GM18907 (cell line): ENCODE measurements around the gene TRIM8.

Experiments
- ATAC-seq: cut with Tn5 transposase; IDR thresholded peaks from one replicate; pipeline ENCODE4 v1.9.1; 2021; ENCODE audit warnings: mild to moderate bottlenecking, moderate library complexity; ENCODE audit not compliant: unreplicated experiment

The TRIM8 gene

GRCh38 chr10:102631525-102632393, 12.5 kb upstream of the TRIM8 start:
- no peak for ATAC-seq

- no peak for ATAC-seq
These were observed 11.7 kb upstream of the TRIM8 start for GRCh38 chr10:102632394-102633111.

DNA sequence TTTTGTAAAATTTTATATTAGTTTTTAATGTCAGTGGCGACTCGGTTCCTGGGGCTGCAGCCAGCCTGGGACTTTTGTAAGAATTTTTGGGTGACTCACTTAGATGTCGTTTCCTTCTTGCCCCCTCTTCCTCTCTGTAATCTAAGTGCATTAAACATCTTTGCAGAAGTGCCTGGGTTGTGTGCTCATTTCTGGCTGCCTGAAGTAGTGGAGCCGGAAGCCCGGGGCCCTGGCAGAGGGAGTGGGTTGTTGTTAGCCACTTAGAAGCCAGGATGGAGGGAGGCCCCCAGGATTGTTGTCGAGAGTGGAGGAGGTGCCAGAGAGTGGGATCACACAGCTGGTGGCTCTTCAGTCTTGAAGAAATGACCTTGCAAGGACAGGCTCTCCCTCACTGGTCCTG, 11.0 kb upstream of the TRIM8 start:
- no peak for ATAC-seq

DNA sequence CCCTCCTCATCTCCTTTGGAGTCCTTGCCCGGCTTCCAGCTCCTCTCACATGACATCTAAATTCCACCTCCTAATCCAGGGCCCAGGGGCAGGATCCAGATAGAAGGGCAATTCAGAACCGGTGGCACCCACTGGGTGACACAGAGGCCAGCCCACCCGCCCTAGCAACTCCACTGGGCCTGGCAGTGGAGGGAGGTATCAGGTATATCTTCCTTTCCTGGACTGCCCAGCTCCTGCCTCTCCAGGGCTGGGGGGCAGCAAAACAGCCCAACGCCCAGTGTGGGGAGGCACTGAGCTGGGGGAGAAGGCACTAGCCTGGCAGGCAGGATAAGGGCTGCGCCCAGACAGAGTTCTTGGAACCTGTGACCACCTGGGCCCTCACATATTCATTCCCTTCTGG, 10.4 kb upstream of the TRIM8 start:
- ATAC-seq, result no peak

DNA sequence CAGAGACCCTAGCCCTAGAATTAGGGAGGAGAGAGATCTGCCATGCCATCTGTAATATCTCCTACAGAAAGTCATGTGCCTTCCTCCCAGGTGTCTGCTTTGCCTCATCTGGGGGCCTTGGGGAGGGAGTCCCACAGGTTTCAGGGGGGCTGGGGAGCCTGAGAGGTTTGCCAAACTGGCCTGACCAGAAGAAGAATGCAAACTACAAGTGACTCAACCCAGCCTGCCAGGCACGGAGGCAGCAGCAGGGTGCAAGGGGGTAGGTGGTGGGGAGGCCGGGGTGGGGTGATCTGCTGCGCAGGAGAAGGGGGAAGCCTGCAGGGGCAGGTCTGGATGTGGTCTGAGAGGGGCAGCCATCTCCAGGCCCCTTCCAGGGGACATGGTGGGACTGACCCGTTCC, 9.6 kb upstream of the TRIM8 start:
- ATAC-seq, result no peak

DNA sequence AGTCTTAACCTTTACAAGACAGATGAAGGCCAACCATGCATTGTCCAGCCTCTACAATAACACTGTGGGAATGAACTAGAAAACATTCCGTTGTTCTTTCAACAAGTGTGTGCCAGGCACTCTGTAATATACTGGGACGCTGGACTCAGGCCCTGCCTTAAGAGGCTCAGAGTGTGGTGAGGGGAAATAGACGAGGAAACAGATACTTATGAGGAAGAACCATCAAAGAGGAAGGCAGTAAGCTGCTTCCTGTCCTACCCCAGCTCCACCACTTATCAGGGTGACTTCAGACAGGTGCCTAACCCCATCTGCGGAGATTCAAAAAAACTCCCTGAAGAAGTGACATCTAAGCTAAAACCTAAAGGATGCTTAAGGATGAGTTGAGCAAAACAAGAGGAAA, 8.9 kb upstream of the TRIM8 start:
- no peak for ATAC-seq

GRCh38 chr10:102639537-102639936, 4.7 kb upstream of the TRIM8 start:
- ATAC-seq, result no peak

- no peak for ATAC-seq
These were observed 2.9 kb upstream of the TRIM8 start for GRCh38 chr10:102641402-102641801.

GRCh38 chr10:102641880-102642735, 2.2 kb upstream of the TRIM8 start:
- ATAC-seq, result peak; percentile 45

- ATAC-seq, result no peak
These were observed 1.4 kb upstream of the TRIM8 start for GRCh38 chr10:102642736-102643335.

- no peak for ATAC-seq
These were observed 778 bp upstream of the TRIM8 start for GRCh38 chr10:102643336-102644065.

- no peak for ATAC-seq
These were observed 538 bp downstream of the TRIM8 start for GRCh38 chr10:102644646-102645387.

DNA sequence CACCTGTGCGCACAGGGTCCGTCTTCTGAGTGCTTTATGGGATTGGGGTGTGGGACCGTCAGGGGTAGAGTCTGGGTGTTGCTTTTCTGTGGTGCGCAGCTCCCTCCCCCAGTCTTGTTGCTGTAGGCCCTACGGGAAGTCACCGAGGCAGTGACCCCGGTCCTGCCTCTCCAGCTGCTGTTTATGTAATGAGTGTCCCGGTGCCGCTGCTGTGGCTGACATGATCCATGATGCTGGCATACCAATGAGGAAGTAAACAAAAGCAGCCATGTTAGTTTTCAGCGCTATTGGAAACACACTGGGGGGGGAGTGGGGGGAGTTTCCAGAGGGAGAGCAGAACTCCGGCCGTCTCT, 1.1 kb downstream of the TRIM8 start:
- ATAC-seq, result no peak

- ATAC-seq, result peak; percentile 39
These were observed 1.7 kb downstream of the TRIM8 start for GRCh38 chr10:102645741-102646609.

DNA sequence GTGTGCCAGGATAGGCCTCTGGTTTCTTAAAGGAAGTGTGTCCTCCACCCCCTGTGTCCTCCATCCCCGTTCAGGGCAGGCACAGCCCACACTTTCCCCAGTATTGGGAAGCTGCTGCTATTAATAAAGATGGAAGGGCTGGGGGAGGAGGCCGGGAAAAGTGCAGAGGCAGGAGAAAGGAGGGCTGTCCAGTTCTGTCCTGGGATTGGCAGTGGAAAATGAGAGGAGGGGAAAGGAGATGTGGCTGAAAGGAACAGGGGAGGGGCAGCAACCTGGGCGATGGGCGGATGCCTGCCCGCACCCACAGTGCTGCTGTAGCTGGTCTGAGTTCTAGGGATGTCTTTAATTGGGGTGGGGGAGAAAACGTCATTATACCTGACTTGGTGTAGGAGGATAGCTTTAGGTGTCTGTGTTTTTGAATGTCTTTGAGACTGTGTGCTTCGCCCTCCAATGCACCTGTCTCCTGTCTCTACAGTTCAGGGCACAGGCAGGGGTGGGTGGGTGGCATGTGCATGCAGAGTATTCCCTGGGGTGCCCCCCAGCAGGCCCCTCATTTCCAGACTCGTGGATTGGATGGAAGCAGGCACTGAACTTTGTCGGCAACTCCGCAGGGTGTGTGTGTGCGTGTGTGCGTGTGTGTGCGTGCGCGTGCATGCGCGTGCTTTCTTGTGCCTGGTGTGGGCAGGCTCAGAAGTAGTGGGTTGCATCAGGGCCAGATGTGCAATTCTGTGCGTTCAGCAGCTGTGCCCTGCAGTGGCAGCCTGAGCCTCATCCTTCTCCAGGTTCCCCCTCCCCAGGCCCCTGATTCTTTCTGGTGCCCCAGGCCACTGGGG, 2.5 kb downstream of the TRIM8 start:
- ATAC-seq, result no peak

GRCh38 chr10:102647443-102648268, 3.4 kb downstream of the TRIM8 start:
- ATAC-seq, result no peak
